AG08395 (cell line): ENCODE data around the gene CILP2.

Experiments
- DNase-seq: peaks from one replicate; pipeline ENCODE4 v3.0.0; 2012; ENCODE audit warnings: mixed read lengths, low spot score

Gene CILP2

GRCh38 chr19:19567391-19567790 lies 29.3 kb downstream of the CILP2 start:
- DNase-seq, result no peak

- DNase-seq, result peak; percentile 80
Measured at GRCh38 chr19:19568802-19569756, 31.0 kb downstream of the CILP2 start.

- DNase-seq, result no peak
Measured at GRCh38 chr19:19570571-19570970, 32.5 kb downstream of the CILP2 start.

GRCh38 chr19:19571071-19571786 lies 33.2 kb downstream of the CILP2 start:
- no peak for DNase-seq

- no peak for DNase-seq
Measured at GRCh38 chr19:19575411-19575810, 37.3 kb downstream of the CILP2 start.

- no peak for DNase-seq
Measured at GRCh38 chr19:19578252-19578651, 40.2 kb downstream of the CILP2 start.

GRCh38 chr19:19579533-19580361 lies 41.7 kb downstream of the CILP2 start:
- no peak for DNase-seq

GRCh38 chr19:19580418-19580817 lies 42.4 kb downstream of the CILP2 start:
- no peak for DNase-seq

- DNase-seq, result no peak
Measured at GRCh38 chr19:19581391-19581790, 43.3 kb downstream of the CILP2 start.

- no peak for DNase-seq
Measured at GRCh38 chr19:19582471-19582870, 44.4 kb downstream of the CILP2 start.

- no peak for DNase-seq
Measured at GRCh38 chr19:19584356-19584755, 46.3 kb downstream of the CILP2 start.

- DNase-seq, result no peak
Measured at GRCh38 chr19:19587771-19588170, 49.7 kb downstream of the CILP2 start.

GRCh38 chr19:19588546-19588945 lies 50.5 kb downstream of the CILP2 start:
- peak; percentile 32 for DNase-seq

GRCh38 chr19:19591133-19591825 lies 53.2 kb downstream of the CILP2 start:
- peak; percentile 98 for DNase-seq

- no peak for DNase-seq
Measured at GRCh38 chr19:19592690-19593089, 54.6 kb downstream of the CILP2 start.

- no peak for DNase-seq
Measured at GRCh38 chr19:19594381-19594780, 56.3 kb downstream of the CILP2 start.

- peak; percentile 36 for DNase-seq
Measured at GRCh38 chr19:19595171-19595701, 57.2 kb downstream of the CILP2 start.
